GM12801 (cell line): ENCODE results near the gene MESP1.

Experiments used
- CTCF ChIP-seq: IDR thresholded peaks from one replicate; pipeline ENCODE4 v1.5.1; 2011; ENCODE audit warnings: control low read depth; ENCODE audit not compliant: insufficient read length; ENCODE audit errors: extremely low read depth

The MESP1 gene

GRCh38 chr15:89760303-89761008 is 9.4 kb upstream of the MESP1 start:
- TF ChIP-seq CTCF = peak; percentile 75

GRCh38 chr15:89759835-89760234 is 8.8 kb upstream of the MESP1 start:
- TF ChIP-seq CTCF = no peak

- no peak for TF ChIP-seq CTCF
Measured at GRCh38 chr15:89758981-89759380, 7.9 kb upstream of the MESP1 start.

GRCh38 chr15:89758283-89758682 is 7.2 kb upstream of the MESP1 start:
- no peak for TF ChIP-seq CTCF

- TF ChIP-seq CTCF = no peak
Measured at GRCh38 chr15:89756897-89757296, 5.8 kb upstream of the MESP1 start.

GRCh38 chr15:89755701-89756100 is 4.7 kb upstream of the MESP1 start:
- no peak for TF ChIP-seq CTCF

GRCh38 chr15:89754361-89755154 is 3.5 kb upstream of the MESP1 start:
- TF ChIP-seq CTCF = no peak
